Activated CD4-positive, alpha-beta T cell treated with anti-CD3 and anti-CD28 coated beads, Interleukin-2, amount 50 U/mL, for 1 hour (primary cell): ENCODE data around the gene TRIM33.

ENCODE experiments used
- DNase-seq: peaks from one replicate; pipeline ENCODE4 v3.0.0-alpha.2; 2020

TRIM33 gene

GRCh38 chr1:114511032-114511785, at the start of gene TRIM33:
TRIM33 (minus strand) TSS chr1:114511203; CDS start chr1:114511076, 127 bp downstream.
- DNase-seq, result peak; percentile 89

GRCh38 chr1:114559356-114559755, 48.4 kb upstream of the TRIM33 start:
- no peak for DNase-seq

GRCh38 chr1:114558544-114558943, 47.5 kb upstream of the TRIM33 start:
- no peak for DNase-seq

GRCh38 chr1:114554577-114554976, 43.6 kb upstream of the TRIM33 start:
- no peak for DNase-seq

- no peak for DNase-seq
Measured at GRCh38 chr1:114552106-114552639, 41.2 kb upstream of the TRIM33 start.

- no peak for DNase-seq
Measured at GRCh38 chr1:114551400-114551799, 40.4 kb upstream of the TRIM33 start.

- no peak for DNase-seq
Measured at GRCh38 chr1:114550336-114550735, 39.3 kb upstream of the TRIM33 start.

GRCh38 chr1:114549137-114549536, 38.1 kb upstream of the TRIM33 start:
- no peak for DNase-seq

GRCh38 chr1:114547076-114547475, 36.1 kb upstream of the TRIM33 start:
- no peak for DNase-seq

GRCh38 chr1:114545796-114546195, 34.8 kb upstream of the TRIM33 start:
- DNase-seq, result no peak

GRCh38 chr1:114545315-114545714, 34.3 kb upstream of the TRIM33 start:
- DNase-seq, result no peak

- no peak for DNase-seq
Measured at GRCh38 chr1:114540821-114541220, 29.8 kb upstream of the TRIM33 start.

- no peak for DNase-seq
Measured at GRCh38 chr1:114540272-114540671, 29.3 kb upstream of the TRIM33 start.

- no peak for DNase-seq
Measured at GRCh38 chr1:114536043-114536442, 25.0 kb upstream of the TRIM33 start.

- no peak for DNase-seq
Measured at GRCh38 chr1:114535401-114535800, 24.4 kb upstream of the TRIM33 start.

GRCh38 chr1:114531094-114531493, 20.1 kb upstream of the TRIM33 start:
- no peak for DNase-seq

GRCh38 chr1:114530224-114530623, 19.2 kb upstream of the TRIM33 start:
- DNase-seq, result no peak

GRCh38 chr1:114524944-114525343, 13.9 kb upstream of the TRIM33 start:
- no peak for DNase-seq

- no peak for DNase-seq
Measured at GRCh38 chr1:114522264-114522575, 11.2 kb upstream of the TRIM33 start.

- DNase-seq, result no peak
Measured at GRCh38 chr1:114521396-114522263, 10.6 kb upstream of the TRIM33 start.

GRCh38 chr1:114517348-114517747, 6.3 kb upstream of the TRIM33 start:
- no peak for DNase-seq

- DNase-seq, result no peak
Measured at GRCh38 chr1:114512595-114513280, 1.7 kb upstream of the TRIM33 start.

GRCh38 chr1:114510274-114511031, 550 bp downstream of the TRIM33 start:
- DNase-seq, result peak; percentile 40
